Right atrium auricular region (tissue), 2 donors: Measurements from ENCODE around the gene CCDC148. TPM values are rescaled to one million over a fixed set of nuclear protein-coding genes. Genes with fewer than 3 reads are reported as not detected.

Experiments used
- DNase-seq: peaks from one replicate; pipeline ENCODE4 v3.0.0-alpha.2; 2019; ENCODE audit warnings: low spot score
- H3K27ac ChIP-seq, 2 donors: fragments of 200-600 bp; sonication (generic); 1 replicate in 1 of 2; 2 replicates in 1 of 2; pipeline ENCODE4 v1.5.1; 2016 to 2019
- H3K27me3 ChIP-seq, 2 donors: fragments of 200-600 bp; sonication (generic); one replicate each; pipeline versions ENCODE4 v1.5.1 to v1.6.0; 2017 to 2019
- H3K36me3 ChIP-seq: fragments of 200-600 bp; sonication (generic); one replicate; pipeline ENCODE4 v1.5.1; 2016
- H3K4me1 ChIP-seq, 2 donors: fragments of 200-600 bp; sonication (generic); one replicate each; pipeline versions ENCODE4 v1.5.1 to v1.6.0; 2017 to 2019
- H3K4me3 ChIP-seq, 2 donors: fragments of 200-600 bp; sonication (generic); 1 replicate in 1 of 2; 2 replicates in 1 of 2; pipeline ENCODE4 v1.5.1; 2017 to 2019; ENCODE audit warnings: mild to moderate bottlenecking in 1 of 2, moderate library complexity in 1 of 2
- H3K9me3 ChIP-seq, 2 donors: fragments of 200-600 bp; sonication (generic); one replicate each; pipeline ENCODE4 v1.5.1; 2019
- total RNA-seq, 2 donors: library from RNA; depleted of rRNA; stranded (reverse); fragments of >200 nt; gene quantifications; one replicate each; pipeline ENCODE4 v1.1.0, GENCODE V29; 2016
- TF ChIP-seq, protein P1 (sequence below), 2 donors: fragments of 200-600 bp; sonication (generic); IDR thresholded peaks; one replicate each; pipeline ENCODE4 v1.5.1; 2019; ENCODE audit warnings: antibody characterized with exemption in 2 of 2

Gene CCDC148
- total RNA-seq, 2 donors from 2014 or later, result 0.20 to 1.1 TPM

DNA sequence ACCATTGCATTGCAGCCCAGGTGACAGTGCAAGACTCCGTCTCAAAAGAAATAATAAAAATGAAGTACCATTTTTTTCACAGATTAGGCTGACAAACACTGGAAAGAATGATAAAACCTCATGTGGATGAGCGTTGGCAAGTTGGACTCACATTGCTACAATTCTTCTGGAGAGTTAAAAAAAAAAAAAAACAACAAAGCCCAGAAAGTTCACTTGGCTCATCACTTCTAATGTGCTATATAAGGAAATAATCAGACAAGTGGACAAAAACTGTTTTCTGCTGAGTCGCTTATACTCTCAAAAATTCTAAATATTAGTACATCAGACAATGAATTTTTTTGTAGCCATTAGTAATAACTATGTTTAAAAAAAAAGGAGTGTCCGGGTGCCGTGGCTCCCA, 38.6 kb upstream of the CCDC148 start:
- Histone ChIP-seq H3K4me3 (no peak overlapping the region), H3K27me3 (no peaks in the 10 kb centered on the region), H3K9me3 (no peaks in the 10 kb centered on the region), H3K27ac (no peak overlapping the region), H3K36me3 (no peaks in the 10 kb centered on the region), H3K4me1 (peaks cover 0 to 25% of the 10 kb centered on the region in 2 donors)
- no peak for DNase-seq
- TF ChIP-seq, protein P1, sequence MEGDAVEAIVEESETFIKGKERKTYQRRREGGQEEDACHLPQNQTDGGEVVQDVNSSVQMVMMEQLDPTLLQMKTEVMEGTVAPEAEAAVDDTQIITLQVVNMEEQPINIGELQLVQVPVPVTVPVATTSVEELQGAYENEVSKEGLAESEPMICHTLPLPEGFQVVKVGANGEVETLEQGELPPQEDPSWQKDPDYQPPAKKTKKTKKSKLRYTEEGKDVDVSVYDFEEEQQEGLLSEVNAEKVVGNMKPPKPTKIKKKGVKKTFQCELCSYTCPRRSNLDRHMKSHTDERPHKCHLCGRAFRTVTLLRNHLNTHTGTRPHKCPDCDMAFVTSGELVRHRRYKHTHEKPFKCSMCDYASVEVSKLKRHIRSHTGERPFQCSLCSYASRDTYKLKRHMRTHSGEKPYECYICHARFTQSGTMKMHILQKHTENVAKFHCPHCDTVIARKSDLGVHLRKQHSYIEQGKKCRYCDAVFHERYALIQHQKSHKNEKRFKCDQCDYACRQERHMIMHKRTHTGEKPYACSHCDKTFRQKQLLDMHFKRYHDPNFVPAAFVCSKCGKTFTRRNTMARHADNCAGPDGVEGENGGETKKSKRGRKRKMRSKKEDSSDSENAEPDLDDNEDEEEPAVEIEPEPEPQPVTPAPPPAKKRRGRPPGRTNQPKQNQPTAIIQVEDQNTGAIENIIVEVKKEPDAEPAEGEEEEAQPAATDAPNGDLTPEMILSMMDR (IDR thresholded peaks at IDR 0.05), result no peak

DNA sequence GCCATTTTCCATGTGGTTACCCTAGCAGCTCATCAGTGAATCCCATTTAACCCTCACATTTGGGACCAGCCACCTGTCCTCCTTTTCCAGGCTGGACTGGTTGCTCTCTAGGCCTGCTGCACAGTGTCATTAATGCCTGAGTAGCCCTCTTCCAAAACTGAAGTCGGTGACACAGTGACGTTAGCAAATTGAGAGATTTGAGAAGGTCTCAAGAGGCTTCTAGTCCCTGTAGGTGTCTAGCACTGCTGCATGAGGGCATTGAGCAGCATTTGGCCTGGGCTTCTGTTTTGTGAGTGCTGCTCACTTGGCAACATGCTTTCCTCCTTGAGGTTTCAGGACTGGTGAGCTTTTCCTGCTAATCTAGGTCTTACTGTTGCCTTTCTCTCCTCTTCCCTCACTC, 36.9 kb upstream of the CCDC148 start:
- TF ChIP-seq, protein P1 (IDR thresholded peaks at IDR 0.05), result no peak
- no peaks in the 10 kb centered on the region for H3K36me3 ChIP-seq
- peaks cover 0 to 37% of the 10 kb centered on the region in 2 donors for H3K4me1 ChIP-seq
- no peak for DNase-seq
- no peaks in the 10 kb centered on the region for H3K9me3 ChIP-seq
- H3K4me3 ChIP-seq, result no peak overlapping the region
- no peaks in the 10 kb centered on the region for H3K27me3 ChIP-seq
- no peak overlapping the region for H3K27ac ChIP-seq

DNA sequence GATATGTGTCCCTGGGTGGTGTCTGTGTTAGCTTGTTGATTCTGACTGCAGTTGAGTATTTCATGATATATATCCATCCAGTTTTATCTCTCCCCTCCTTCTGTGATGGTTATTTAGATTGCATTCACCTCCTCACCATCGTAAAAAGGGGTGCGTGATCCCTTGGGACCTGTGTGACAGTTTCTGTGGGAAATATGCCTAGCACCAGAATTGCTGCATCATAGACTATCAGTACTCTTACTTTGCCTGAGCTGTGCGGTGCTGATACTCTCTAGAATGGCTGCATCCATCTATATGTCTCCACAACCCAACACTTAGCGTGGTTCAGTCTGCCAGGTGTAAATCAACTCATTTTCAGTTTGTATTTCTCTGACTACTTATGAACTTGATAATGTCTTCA, 34.5 kb upstream of the CCDC148 start:
- Histone ChIP-seq H3K27ac (no peak overlapping the region), H3K36me3 (no peaks in the 10 kb centered on the region), H3K4me3 (no peak overlapping the region), H3K27me3 (no peaks in the 10 kb centered on the region), H3K4me1 (peaks cover 0 to 53% of the 10 kb centered on the region in 2 donors), H3K9me3 (no peaks in the 10 kb centered on the region)
- DNase-seq, result no peak
- TF ChIP-seq, protein P1 (IDR thresholded peaks at IDR 0.05), result no peak

DNA sequence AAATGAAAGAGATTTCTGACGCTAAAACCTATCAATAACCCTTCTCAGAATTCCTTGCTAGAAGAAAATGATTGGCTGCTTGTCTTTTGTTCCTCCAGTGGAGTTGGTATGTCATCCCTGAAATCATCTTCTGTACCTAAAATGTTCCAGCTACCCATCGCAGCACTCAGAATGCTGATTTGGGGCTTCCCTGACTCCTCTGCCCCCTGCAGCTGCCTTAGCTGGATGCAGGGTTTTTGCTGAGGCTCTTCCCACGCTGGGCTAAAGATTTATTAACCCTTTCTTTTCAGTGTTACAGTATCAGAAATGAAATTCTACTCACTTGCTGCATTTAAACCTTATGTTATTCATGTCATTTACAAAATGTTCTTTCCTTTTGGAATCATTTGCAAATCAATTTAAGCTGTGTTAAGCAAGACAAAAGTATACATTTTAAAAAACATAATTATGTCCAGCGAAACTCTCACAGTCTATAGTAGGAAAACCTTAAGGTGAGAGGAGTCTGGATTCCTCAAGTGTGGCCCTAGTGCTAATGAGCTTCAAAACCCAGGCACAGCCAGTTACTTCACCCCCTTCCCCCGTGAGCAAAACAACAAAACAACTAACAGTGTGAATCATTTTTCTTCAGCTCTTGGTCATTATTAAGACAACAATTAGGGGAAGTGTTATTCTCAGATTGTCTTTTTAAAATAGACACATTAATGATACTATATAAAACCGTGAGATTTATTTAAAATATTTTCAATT, 33.0 kb upstream of the CCDC148 start:
- Histone ChIP-seq H3K4me3 (no peak overlapping the region), H3K27me3 (no peaks in the 10 kb centered on the region), H3K27ac (no peak overlapping the region), H3K9me3 (no peaks in the 10 kb centered on the region), H3K4me1 (peaks cover 0 to 65% of the 10 kb centered on the region in 2 donors), H3K36me3 (no peaks in the 10 kb centered on the region)
- TF ChIP-seq, protein P1 (IDR thresholded peaks at IDR 0.05), result no peak
- no peak for DNase-seq

DNA sequence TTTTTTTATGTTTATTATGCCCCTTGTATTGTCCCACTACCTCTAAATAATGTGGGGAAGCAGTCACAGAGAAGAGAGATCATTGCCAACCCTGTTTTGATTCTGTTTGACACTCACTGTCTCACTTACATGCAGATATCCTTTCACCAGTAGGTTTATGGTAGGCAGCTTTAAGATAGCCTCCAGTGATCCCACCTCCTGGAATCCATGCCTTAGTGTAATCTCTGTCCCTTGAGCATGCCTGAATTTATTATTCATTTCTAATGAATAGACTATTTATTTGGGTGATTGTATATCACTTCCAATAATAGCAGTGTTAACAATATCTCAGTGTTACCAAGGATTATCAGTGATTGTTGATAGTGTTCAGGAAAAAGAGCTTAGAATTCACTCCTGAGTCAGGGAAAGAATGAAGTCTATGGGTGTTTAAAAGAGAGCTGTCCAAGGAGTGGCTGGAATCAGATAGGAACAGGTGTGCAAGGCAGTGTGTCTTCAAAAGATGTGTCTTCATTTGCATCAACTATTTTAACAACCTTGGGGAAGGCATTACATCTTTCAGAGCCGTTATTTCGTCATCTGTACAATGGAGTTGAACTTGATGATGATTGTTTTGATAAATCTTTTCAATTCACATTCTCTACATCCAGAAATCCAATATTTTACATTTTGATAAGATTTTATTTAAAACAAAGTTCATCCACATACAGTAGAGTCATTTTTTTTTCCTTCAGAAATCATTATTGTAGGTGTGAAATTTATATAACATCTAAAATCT, 32.1 kb upstream of the CCDC148 start:
- Histone ChIP-seq H3K4me1 (peaks cover 0 to 64% of the 10 kb centered on the region in 2 donors), H3K4me3 (no peak overlapping the region), H3K9me3 (no peaks in the 10 kb centered on the region), H3K36me3 (no peaks in the 10 kb centered on the region), H3K27me3 (no peaks in the 10 kb centered on the region), H3K27ac (no peak overlapping the region)
- no peak for DNase-seq
- TF ChIP-seq, protein P1 (IDR thresholded peaks at IDR 0.05), result no peak
